Measurements from ENCODE around the gene POLR1G.
A peak's percentile ranks its signal among the peaks of the same experiment; 100 is the strongest.

Gene POLR1G

DNA sequence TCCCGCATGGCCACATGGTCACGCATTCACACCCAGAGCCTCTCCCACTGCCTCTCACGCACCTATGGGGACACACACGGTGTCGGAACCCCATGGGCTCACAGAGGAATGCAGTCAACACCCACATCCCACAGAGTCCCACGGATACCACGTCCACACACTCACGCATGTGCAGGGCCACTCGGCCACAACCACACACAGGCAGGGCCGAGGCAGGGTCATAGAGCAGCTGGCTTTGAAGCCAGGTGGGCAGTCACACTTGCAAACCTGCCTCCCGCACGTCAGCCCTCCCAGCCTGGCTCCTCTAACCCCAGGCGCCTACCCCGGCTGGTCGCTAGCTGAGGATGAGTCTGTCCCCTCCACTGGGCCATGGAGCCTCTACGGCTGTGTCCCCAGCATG is 44.2 kb upstream of the POLR1G start:
- Mint-ChIP-seq H3K9me3 (no peaks in the 10 kb centered on the region), H3K27me3 (ENCODE audit: low read depth) (no peaks in the 10 kb centered on the region), H3K4me3 (no peak overlapping the region), H3K36me3 (ENCODE audit: low read depth) (peaks cover 34% of the 10 kb centered on the region), H3K4me1 (no peaks in the 10 kb centered on the region), H3K27ac (no peak overlapping the region)
- TF ChIP-seq CTCF (IDR thresholded peaks at IDR 0.05; ENCODE audit: unreplicated experiment in 3 of 3), result no peak

GRCh38 chr19:45363861-45364459 is 42.5 kb upstream of the POLR1G start:
- Mint-ChIP-seq H3K27me3 (ENCODE audit: low read depth) (no peaks in the 10 kb centered on the region), H3K9me3 (no peaks in the 10 kb centered on the region), H3K36me3 (ENCODE audit: low read depth) (peaks cover 21% of the 10 kb centered on the region), H3K4me1 (no peaks in the 10 kb centered on the region), H3K27ac (no peak overlapping the region), H3K4me3 (no peak overlapping the region)
- no peak for TF ChIP-seq CTCF (IDR thresholded peaks at IDR 0.05; ENCODE audit: unreplicated experiment in 3 of 3)

GRCh38 chr19:45364696-45365095 is 41.7 kb upstream of the POLR1G start:
- peaks cover 18% of the 10 kb centered on the region for H3K36me3 Mint-ChIP-seq (ENCODE audit: low read depth)
- H3K4me1 Mint-ChIP-seq, result no peaks in the 10 kb centered on the region
- H3K4me3 Mint-ChIP-seq, result no peak overlapping the region
- no peaks in the 10 kb centered on the region for H3K27me3 Mint-ChIP-seq (ENCODE audit: low read depth)
- no peak overlapping the region for H3K27ac Mint-ChIP-seq
- TF ChIP-seq CTCF (IDR thresholded peaks at IDR 0.05; ENCODE audit: unreplicated experiment in 3 of 3), result no peak
- no peaks in the 10 kb centered on the region for H3K9me3 Mint-ChIP-seq

DNA sequence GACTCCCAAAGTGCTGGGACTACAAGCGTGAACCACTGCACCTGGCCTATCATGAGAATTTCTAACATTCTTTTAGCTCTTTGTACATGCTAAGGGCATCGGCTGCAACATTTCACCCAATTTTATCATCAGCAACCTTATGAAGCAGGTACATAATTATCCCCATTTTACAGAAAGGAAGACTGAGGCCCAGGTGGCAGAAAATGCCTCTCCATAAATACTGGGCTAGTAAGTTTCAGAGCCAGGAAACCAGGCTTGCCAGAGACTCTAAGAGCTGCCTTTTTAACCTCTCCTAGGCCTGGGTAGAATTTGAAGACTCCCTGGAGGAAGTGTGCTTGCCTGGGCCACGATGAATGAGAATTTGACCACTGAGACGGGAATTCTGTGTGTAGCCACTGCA is 38.3 kb upstream of the POLR1G start:
- peaks cover 3% of the 10 kb centered on the region for H3K36me3 Mint-ChIP-seq (ENCODE audit: low read depth)
- peaks cover 11% of the 10 kb centered on the region for H3K4me1 Mint-ChIP-seq
- H3K27ac Mint-ChIP-seq, result no peak overlapping the region
- H3K27me3 Mint-ChIP-seq (ENCODE audit: low read depth), result no peaks in the 10 kb centered on the region
- no peaks in the 10 kb centered on the region for H3K9me3 Mint-ChIP-seq
- H3K4me3 Mint-ChIP-seq, result peak overlapping the region; percentile 19 to 82 (median 50)
- TF ChIP-seq CTCF (IDR thresholded peaks at IDR 0.05; ENCODE audit: unreplicated experiment in 3 of 3), result no peak

- Mint-ChIP-seq H3K27ac (no peak overlapping the region), H3K9me3 (no peaks in the 10 kb centered on the region), H3K4me3 (peak overlapping the region; percentile 73 to 82 (median 78)), H3K36me3 (ENCODE audit: low read depth) (peaks cover 3% of the 10 kb centered on the region), H3K27me3 (ENCODE audit: low read depth) (no peaks in the 10 kb centered on the region), H3K4me1 (peaks cover 11% of the 10 kb centered on the region)
- TF ChIP-seq CTCF (IDR thresholded peaks at IDR 0.05; ENCODE audit: unreplicated experiment in 3 of 3), result no peak
Measured at GRCh38 chr19:45368737-45369340, 37.6 kb upstream of the POLR1G start.
